ENCODE results near the gene RGS3. TPM values are rescaled to one million over a fixed set of nuclear protein-coding genes. Genes with fewer than 3 reads are reported as not detected.
A peak's percentile ranks its signal among the peaks of the same experiment; 100 is the strongest.

Gene RGS3
- total RNA-seq, 1 donor from 2014 or later = 66.2 TPM

- Histone ChIP-seq H3K27ac (peak overlapping the region; percentile 14), H3K4me1 (peaks cover 24% of the 10 kb centered on the region), H3K9me3 (no peaks in the 10 kb centered on the region)
These were observed 95.3 kb downstream of the RGS3 start for GRCh38 chr9:113558632-113559502.

GRCh38 chr9:113559834-113560800, 96.6 kb downstream of the RGS3 start:
- intact Hi-C loops (cut with DNase I) = no loop called here
- peaks cover 37% of the 10 kb centered on the region for H3K4me1 ChIP-seq

More at GRCh38 chr9:113558632-113559502, 95.3 kb downstream of the RGS3 start:
- peak; percentile 63 for DNase-seq
- intact Hi-C loops (cut with DNase I) = no loop called here
- no peak overlapping the region for H3K4me3 ChIP-seq
- H3K27me3 ChIP-seq (ENCODE audit: low read depth) = no peaks in the 10 kb centered on the region
- peak; percentile 79 to 82 for ATAC-seq
- H3K36me3 ChIP-seq = no peaks in the 10 kb centered on the region
- no peak for TF ChIP-seq CTCF (IDR thresholded peaks at IDR 0.05)

GRCh38 chr9:113562653-113563381, 99.3 kb downstream of the RGS3 start:
- H3K36me3 ChIP-seq = no peaks in the 10 kb centered on the region
- H3K4me3 ChIP-seq = no peak overlapping the region
- H3K27me3 ChIP-seq (ENCODE audit: low read depth) = no peaks in the 10 kb centered on the region
- ATAC-seq (no peak), DNase-seq (no peak)
- H3K27ac ChIP-seq = no peak overlapping the region
- H3K9me3 ChIP-seq = no peaks in the 10 kb centered on the region
- peaks cover 59% of the 10 kb centered on the region for H3K4me1 ChIP-seq
- no peak for TF ChIP-seq CTCF (IDR thresholded peaks at IDR 0.05)
- intact Hi-C loops (cut with DNase I) = no loop called here

More at GRCh38 chr9:113559834-113560800, 96.6 kb downstream of the RGS3 start:
- DNase-seq (no peak), ATAC-seq (no peak)
- no peaks in the 10 kb centered on the region for H3K36me3 ChIP-seq
- H3K4me3 ChIP-seq = no peak overlapping the region
- H3K9me3 ChIP-seq = no peaks in the 10 kb centered on the region
- no peak for TF ChIP-seq CTCF (IDR thresholded peaks at IDR 0.05)
- H3K27ac ChIP-seq = peak overlapping the region; percentile 14
- no peaks in the 10 kb centered on the region for H3K27me3 ChIP-seq (ENCODE audit: low read depth)

- Histone ChIP-seq H3K27ac (peak overlapping the region; percentile 78), H3K4me1 (peaks cover 62% of the 10 kb centered on the region), H3K4me3 (no peak overlapping the region), H3K27me3 (ENCODE audit: low read depth) (no peaks in the 10 kb centered on the region), H3K36me3 (no peaks in the 10 kb centered on the region), H3K9me3 (no peaks in the 10 kb centered on the region)
- no peak for DNase-seq
- no peak for TF ChIP-seq CTCF (IDR thresholded peaks at IDR 0.05)
- ATAC-seq = no peak
- intact Hi-C loops (cut with DNase I) = no loop called here
These were observed 100.4 kb downstream of the RGS3 start for GRCh38 chr9:113563826-113564497.

Measured in lower lobe of right lung (tissue), 2 donors.